Ureter (tissue), 1 donor: ENCODE data around the gene SCAP. TPM values are rescaled to one million over a fixed set of nuclear protein-coding genes. Genes with fewer than 3 reads are reported as not detected.

ENCODE experiments used
- DNase-seq: peaks from one replicate; pipeline ENCODE4 v3.0.0-alpha.2; 2020; ENCODE audit warnings: low spot score
- total RNA-seq: library from RNA; stranded (reverse); gene quantifications from one replicate; pipeline ENCODE4 v1.2.4, GENCODE V29; 2023
- donor health status: DM: yes; HTN: yes; CAD: no.

The SCAP gene
- total RNA-seq, 1 donor from 2014 or later: 139 TPM

- no peak for DNase-seq
Observed at GRCh38 chr3:47431225-47431624, 44.5 kb downstream of the SCAP start.

- peak; percentile 29 for DNase-seq
Observed at GRCh38 chr3:47430606-47431005, 45.1 kb downstream of the SCAP start.

GRCh38 chr3:47429476-47430270 is 46.1 kb downstream of the SCAP start:
- DNase-seq: peak; percentile 23

DNA sequence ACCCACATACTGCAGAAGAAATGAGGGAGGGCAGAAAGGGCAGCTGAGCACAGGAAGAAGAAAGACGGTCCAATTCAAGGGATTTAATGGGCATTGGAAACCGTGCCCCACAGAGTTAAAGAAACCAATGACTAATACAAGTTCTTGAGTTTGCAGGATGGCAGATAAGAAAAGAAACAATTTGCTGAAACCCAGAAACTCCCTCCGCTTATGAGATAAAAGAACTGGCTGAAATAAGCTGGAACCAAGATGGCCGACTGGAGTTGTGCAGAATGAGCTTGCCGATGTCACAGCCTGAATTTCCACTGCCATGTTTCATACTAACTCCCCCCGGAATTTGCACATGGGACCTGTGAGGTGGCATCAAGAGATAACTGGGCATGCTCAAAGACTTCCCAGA is 47.1 kb downstream of the SCAP start:
- peak; percentile 26 for DNase-seq

DNA sequence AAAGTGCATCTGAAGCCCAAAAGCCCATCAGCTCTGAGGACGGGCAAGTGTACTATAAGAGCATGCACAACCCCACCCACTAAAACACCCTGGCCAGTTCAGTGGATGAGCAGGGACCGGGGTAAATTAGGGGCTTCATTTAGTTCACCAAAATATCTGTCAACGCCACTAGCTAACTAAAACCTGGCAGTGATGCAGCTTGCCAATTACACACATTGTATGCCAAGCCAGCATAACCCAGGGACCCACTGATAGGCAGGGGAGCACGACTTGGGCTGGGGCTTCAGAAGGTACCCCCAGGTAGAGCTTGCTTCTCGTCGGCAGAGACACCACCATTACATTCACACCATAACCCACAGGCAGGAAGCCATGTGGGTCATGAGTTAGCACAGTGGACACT is 47.9 kb downstream of the SCAP start:
- peak; percentile 28 for DNase-seq

- DNase-seq: peak; percentile 30
Observed at GRCh38 chr3:47425959-47426358, 49.8 kb downstream of the SCAP start.

DNA sequence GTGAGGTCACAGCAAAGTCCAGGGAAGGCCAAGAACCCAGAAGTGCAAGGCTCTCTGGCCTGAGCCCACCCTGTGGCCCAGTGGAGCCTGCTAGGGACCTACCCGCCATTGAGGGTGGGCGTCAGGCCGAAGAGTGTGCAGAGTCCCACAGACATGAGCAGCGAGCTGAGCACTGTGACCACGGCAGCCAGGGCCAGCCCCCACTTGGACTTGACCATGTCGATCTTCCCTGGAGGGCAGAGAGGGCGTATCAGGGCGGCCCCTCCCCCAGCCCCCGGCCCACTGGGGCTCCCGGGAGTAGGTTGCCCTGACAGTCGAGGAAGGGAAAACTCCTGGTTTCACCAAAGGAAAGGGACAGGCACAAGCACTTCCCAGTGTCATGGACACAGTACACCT is 50.4 kb downstream of the SCAP start:
- no peak for DNase-seq

DNA sequence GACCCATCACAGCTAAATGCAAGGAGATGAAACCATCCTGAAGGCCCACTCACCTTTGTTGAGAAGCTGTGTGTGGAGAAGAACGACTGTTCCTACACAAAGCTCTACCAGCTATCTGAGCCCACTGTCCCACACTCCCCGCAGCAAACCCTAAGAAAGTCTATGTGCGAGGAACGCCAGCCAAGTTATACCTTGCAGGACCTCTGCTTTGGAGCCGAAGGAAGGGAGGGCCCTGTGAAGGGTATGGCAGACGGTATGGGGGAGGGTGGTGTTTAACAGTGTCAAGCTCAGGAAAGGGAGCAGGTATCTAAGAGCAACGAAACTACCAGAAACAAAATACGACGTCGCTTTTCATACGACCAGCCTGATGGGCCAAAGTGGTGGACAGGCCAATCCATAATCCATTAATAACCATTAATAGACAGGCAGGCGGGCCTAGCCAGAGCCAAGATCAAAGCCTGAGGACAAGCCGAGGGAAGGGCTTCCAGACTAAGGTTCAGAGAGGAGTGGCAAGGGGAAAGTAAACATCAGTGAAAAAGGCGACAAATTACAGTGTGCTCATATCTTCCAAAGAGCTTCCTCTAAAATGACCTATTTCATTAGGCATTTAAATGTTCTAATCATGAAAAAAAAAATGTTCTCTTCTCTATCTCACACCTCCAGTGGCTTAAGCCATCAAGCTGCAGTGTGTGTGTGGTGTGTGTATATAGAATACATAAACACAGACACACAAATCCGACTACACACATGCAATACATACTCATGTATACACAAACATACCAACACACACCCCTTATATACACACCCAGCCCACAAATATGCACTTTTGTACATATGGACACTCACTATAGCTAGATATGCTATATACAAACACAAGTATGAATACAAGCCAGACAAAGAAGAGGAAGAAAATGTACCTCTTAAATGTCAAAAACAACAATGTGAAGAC is 51.0 kb downstream of the SCAP start:
- no peak for DNase-seq

- DNase-seq: no peak
Observed at GRCh38 chr3:47423548-47424145, 52.1 kb downstream of the SCAP start.

DNA sequence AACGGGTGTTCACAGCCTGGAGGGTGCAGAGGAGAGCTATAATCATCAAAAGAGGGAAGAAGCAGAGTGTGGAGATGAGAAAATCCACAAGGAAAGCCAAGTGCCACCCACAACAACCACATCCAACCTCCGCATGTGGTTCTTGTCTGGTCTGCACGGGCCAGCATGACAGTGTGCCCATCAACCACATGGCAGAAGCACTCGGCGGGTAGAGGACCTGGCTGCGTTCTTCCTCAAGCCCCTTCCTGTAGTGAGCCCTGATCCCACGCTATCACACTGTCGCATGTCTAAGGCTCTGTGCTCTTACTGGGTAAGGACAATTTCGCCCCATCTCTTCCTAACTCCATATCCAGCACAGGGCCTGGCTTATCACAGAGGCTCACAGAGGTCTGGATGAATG is 53.0 kb downstream of the SCAP start:
- no peak for DNase-seq

DNA sequence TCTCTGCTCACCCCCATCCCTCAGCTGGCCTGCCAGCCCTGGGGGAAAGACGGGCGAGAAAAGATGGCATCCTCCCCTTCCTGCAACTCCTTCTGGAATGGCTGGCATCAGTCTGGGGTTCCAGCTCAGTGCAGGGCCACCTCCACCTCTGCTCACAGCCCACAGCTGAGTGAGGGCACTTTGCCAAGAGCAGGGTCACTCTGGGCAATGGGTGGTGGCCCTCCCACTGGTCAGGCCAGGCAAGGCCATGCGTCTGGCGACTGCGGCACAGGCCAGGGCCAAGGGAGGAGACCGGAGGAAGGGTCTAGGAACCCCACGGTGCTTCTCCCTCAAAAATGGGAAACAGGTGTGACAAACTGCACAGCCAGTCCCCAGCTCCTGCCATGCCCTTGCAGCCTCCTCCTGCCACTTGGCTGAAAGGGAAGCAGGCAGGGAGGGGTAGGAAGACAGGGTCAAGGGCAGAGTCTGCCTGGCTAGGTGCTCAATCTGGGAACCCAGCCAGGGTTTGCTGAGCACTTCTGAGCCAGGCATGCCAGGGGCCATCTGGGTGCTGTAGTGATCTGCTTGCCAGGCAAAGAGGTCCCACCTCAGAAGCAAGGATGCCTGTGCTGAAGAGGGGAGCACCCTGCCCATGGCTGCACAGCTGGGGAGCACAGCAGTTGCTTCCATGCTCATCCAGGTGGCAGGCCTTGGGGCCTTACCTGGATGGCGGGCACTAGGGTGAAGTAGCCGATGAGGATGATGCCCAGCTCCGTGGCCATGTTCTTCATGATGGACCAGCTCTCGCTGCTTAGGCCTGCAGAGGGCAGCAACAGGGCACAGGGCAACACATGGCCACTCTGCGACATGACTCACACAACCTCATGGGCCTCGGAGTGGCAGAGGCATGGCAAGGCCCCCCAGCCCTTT is 53.7 kb downstream of the SCAP start:
- no peak for DNase-seq

- DNase-seq: peak; percentile 94
Observed at GRCh38 chr3:47420511-47421484, 54.9 kb downstream of the SCAP start.

GRCh38 chr3:47420044-47420430 is 55.7 kb downstream of the SCAP start:
- DNase-seq: no peak

GRCh38 chr3:47419083-47420043 is 56.4 kb downstream of the SCAP start:
- no peak for DNase-seq

DNA sequence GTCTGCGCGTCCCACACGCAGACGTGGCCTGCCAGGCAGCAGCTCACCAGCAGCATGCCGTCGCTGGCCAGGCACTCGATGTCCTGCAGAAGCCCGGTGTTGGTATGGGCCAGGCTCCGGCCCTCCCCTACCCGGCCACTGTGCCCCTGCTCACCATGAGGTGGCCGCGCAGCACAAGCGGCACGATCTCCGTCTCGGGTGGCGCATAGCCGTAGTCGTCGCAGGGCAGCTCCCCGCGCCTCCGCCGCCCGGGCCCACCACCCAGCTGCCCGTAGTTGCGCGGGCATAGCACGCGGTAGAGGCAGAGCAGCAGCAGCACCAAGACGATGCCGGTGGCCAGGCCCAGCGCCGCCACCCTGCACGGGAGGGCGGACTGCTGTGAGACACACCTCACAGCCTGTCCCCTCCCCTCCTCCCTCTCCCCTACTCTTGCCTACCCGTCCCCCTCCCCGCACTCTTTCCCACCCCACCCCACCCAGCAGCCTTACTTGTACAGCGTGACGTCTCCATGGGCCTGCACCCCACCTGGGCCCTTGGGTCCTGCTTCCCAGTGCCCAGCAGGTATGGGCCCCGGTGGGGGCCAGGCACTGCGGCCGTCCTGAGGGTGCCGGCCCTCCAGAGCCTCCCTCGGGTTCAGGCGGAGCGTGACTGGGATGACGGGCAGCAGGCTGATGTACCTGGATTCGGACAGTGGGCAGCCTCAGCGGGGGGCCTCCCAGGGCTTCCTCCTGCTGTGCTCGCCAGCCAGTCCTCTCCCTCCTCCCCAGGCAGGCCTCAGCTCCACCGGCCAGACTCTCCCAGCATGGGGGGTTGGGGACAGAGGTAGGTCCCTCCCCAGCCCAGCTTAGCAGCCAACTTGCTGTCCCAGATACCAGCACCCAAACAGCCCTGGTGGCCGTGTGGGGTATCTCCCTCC is 57.3 kb downstream of the SCAP start:
- DNase-seq: no peak

DNA sequence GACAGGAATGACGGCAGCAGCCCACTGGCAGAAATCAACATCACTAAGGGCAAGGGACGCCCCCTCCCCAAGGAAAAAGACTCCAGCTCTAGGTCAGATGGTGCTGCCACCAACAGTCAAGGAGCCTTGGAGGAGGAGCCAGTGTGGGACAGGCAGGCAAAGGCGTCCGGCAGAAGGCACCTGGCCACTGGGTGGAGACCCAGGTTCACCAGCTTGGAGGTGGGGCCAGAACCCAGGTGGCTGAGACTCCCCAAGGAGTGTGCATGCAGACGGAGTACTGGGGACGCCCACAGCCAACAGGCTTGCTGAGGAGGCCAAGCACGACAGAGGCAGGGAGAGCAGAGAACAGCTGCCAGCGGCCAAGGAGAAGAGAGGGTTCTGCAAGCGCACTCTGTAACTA is 59.7 kb downstream of the SCAP start:
- DNase-seq: no peak

DNA sequence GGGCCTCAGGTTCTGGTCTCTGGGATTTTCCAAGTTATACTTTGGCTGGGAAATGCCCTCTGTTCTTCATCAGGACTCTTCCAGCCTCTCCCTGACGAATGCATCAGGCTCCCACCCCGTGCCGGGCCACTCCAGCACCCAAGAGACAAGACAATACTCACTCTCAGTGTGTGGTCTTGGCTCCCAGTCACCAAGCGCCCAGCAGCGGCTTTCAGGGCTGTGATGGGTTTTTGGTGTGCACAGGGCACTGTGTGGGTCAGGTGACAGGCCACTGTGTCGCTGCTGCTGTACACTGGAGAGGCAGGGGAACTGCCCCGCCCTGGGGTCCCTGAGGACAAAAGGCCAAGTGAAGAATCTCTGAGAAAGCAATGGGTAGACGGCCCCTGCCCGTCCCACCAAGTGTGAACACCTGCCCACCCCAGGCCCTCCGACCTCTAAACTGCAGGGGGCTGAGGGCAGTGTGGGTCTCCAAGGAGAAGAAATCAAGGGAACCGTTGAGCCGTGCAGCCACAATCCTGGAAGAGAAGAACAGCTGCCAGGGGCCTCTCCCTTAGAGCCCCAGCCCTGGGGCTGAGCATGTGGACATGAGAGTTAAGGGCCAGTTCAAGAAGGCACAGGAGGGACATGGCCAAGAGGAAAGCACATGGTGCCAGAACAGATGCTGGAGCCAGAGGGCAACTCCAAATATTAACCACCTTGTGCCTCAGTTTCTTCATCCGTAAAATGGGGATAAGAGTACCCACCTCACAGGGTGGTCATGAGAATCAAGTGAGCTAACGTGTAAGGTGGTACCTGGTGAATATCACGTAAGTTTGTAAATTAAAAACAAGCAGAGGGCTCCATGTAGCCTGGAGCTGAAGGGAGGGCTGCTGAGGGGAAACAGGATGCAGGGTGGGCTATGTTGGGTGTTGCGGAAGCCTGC is 60.8 kb downstream of the SCAP start:
- DNase-seq: no peak
